ENCODE measurements around the gene CLCN5. TPM values are rescaled to one million over a fixed set of nuclear protein-coding genes. Genes with fewer than 3 reads are reported as not detected.

CLCN5 gene
- total RNA-seq, 1 experiment from 2014 or later: 25.9 TPM

DNA sequence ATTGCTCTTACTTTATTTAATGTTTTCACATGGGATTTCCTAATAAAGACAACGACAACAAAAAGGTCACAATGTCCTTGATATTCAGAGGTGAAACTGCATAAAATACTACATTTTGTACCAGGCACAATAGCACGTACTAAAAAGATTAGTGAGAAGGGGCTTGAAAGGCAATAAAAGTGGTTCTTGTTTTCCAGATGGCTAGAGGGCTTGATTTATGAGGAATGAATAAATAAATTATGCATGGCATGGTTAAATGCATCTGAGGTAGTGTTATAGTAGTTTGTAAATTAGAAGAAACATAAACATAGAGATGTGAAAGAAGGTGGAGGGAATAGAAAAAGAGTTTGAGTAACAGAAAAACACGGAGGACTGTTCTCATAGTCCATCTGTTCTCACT is 123.4 kb downstream of the CLCN5 start:
- DNase-seq (ENCODE audit: low read depth, low spot score): no peak
- in situ Hi-C loops (cut with HindIII; ENCODE audit: low pct_unique_long_range_greater_than_20kb, low sequenced_read_pairs): no loop called here

DNA sequence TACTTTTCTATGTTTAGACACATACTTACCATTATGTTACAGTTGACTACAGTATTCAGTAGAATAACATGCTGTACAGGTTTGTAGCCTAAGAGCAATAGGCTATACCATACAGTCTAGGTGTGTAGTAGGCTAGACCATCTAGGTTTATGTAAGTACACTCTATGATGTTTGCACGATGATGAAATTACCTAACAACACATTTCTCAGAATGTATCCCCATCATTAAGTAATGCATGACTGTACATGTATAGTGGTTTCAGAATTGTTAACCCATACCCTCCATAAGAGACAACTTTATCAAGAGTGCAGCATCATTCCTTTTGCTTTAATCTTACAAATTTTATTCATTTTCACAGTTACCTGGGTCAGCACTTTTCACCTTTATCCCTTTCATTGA is 126.8 kb downstream of the CLCN5 start:
- DNase-seq (ENCODE audit: low read depth, low spot score): no peak
- in situ Hi-C loops (cut with HindIII; ENCODE audit: low pct_unique_long_range_greater_than_20kb, low sequenced_read_pairs): no loop called here

DNA sequence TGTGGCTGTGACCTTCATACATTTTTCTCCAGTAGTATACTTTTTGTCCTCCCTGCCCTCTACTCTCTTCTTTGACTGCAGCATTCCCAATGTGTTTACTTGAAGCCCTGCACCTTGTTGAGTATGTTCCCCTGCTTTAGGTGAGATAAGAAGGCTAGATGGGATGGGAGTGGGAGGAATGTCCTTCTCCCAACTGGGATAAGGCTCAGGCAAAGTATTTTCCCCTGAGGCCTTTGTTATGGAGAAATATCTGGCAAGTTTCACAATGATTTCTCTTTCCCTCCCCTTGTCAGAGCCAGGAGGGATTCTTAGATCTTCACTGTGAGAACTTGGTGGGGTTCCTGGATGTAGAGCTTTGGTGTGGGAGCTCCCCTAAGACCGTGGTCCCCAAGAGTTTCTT is 131.8 kb downstream of the CLCN5 start:
- DNase-seq (ENCODE audit: low read depth, low spot score): no peak
- in situ Hi-C loops (cut with HindIII; ENCODE audit: low pct_unique_long_range_greater_than_20kb, low sequenced_read_pairs): no loop called here

DNA sequence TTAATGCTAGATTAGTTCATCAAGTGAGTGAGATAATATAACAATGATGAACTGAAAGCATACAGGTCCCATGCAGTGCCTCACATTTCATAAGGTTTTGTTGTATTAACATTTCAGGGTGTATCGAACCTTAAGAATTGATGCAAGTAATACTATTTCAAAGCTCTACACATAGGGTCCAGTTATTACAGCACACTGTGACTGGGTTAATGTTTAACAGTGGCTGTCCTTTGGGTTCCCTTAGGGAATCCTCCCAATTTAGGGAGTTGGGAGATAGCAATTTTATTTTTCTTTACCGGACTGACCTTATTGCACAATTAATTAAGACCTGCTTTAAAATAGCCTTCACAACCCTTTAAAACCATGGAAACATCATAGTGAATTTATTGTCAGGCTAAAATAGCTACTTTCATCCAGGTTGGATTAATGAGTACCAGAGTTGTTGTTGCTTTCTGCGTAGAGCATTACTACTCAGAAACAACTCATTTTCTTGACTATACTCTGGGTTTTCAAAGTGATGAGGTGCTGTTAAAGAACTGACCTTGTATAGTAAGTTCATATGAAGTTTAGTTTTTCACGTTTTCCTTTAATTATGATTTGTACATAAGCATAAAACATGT is 144.0 kb downstream of the CLCN5 start:
- no peak for DNase-seq (ENCODE audit: low read depth, low spot score)
- in situ Hi-C loops (cut with HindIII; ENCODE audit: low pct_unique_long_range_greater_than_20kb, low sequenced_read_pairs): no loop called here

DNA sequence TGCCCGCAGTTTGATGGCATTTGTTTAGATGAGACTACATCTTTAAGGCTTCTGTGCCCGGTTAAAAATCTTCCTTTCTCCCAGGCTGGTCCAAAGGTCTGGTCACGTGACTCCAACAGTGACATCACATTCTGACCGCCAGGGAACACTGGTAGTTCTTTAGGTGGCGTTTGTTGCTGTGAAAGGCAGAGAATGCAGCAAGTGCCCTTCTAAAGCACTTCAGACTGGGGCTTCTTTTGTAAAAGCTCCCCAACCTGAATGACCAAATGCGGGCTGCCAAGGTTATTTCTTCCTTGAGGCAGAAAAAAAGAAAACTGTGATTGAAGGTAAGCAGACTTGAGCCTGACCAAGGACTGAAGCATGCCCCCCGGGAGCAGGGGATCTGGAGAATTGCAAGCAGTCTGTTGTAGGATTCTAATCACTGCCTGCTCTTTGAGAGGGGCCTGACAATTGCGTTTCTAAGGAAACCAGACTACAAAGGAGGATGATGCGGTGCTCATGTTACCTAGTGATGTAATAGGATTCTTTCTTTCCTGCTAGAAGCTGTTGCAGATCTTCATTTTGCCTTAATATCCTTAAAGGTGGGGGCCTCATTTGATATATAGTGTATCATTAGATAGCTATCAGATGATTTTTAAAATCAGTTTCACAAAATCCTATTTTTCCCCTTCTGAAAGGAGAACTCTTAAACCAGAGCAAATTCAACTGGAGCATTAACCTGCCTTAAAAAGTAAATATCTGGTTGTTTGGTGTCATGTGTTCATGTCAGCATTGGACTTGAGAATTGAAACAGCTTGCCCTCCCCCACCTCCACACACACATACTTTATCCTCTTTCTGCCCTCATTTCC is 145.3 kb downstream of the CLCN5 start:
- DNase-seq (ENCODE audit: low read depth, low spot score): peak; percentile 19
- in situ Hi-C loops (cut with HindIII; ENCODE audit: low pct_unique_long_range_greater_than_20kb, low sequenced_read_pairs): no loop called here

DNA sequence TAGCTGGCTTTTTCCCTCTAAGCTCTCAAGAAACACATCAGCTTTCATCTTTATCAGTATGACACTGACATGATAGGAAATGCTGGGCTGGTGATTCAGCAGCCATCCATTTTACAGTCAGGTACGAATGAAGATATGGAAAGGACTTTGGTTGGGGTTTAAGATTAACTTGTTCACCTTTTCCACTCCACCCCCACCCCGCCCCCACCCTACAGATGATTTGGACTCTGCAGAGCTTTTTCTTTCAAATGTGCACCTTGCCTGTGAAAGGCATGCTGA is 145.8 kb downstream of the CLCN5 start:
- in situ Hi-C loops (cut with HindIII; ENCODE audit: low pct_unique_long_range_greater_than_20kb, low sequenced_read_pairs): no loop called here

DNA sequence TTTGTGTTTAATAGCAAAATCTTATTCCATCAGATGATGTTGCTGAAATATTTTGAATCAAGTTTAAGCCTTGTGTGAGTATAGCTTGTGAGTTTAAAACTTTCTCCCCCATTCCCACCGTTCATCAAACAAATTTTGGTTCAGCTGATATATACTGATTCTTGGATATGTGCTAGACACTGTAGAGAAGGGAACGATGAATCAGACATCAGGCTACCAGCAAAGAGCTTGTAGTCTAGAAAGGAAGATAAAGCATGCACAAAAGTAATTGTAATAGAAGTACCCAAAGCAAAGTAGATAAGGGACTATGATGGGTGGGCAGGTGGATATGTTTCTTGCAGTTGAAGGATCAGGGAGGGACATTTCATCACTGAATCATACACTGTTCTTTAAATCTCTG is 146.5 kb downstream of the CLCN5 start:
- no peak for DNase-seq (ENCODE audit: low read depth, low spot score)
- in situ Hi-C loops (cut with HindIII; ENCODE audit: low pct_unique_long_range_greater_than_20kb, low sequenced_read_pairs): no loop called here

More for the DNA sequence above, 145.8 kb downstream of the CLCN5 start:
- DNase-seq (ENCODE audit: low read depth, low spot score): no peak

DNA sequence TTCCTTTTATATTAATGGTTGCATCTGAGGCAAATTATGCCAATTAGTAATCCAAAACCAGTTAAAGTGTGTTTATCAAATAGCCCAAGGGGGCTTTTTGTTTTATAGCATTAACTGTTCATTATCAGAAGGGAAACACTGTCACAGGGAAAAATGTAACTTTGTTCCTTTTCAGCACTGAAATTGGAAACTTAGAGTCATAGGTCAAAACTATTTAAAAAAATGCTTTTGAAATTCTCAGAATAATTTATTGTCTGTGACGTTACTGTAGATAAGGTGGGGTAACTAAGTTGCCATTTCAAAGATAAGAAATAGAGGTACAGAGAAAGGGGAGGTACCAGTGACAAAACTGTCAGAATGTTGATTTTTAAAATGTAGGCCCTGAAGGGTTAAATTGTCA is 149.1 kb downstream of the CLCN5 start:
- in situ Hi-C loops (cut with HindIII; ENCODE audit: low pct_unique_long_range_greater_than_20kb, low sequenced_read_pairs): no loop called here
- DNase-seq (ENCODE audit: low read depth, low spot score): no peak

DNA sequence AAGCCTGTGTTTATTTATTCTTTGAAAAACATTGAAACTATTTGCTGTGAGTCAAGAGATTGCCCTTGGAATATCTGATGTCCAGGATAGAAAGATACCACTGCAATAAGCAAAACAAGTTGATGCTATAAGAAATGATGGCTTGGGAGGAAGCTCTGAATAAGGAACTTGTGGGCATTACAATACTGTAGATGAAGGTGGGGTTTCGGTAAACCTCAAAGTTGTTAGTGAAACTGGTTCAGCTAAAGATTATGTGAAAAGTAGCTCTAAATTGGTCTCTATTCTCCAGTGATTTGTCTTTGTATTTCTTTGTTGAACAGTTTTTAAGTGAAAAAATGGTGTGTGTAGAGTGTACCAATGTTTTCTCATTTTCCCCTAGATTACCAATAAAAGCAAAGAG is 149.7 kb downstream of the CLCN5 start:
- in situ Hi-C loops (cut with HindIII; ENCODE audit: low pct_unique_long_range_greater_than_20kb, low sequenced_read_pairs): no loop called here
- DNase-seq (ENCODE audit: low read depth, low spot score): no peak

DNA sequence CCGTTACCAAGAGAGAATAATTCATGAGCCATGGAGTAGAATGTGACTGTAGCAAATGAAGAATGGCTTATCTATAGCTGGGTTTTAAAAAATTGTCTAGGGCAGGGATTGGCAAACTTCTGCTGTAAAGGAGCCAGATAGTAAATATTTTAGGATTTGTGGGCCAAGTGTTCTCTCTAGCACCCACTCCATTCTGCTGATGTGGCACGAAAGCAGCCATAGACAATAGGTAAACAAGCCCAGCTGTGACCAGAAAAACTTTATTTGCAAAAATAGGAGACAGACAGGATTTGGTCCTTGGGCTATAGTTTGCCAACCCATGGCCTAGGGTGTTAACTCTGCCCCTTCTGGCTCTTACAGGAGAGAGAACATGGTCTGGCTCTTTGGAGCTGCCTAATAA is 151.2 kb downstream of the CLCN5 start:
- in situ Hi-C loops (cut with HindIII; ENCODE audit: low pct_unique_long_range_greater_than_20kb, low sequenced_read_pairs): no loop called here
- DNase-seq (ENCODE audit: low read depth, low spot score): no peak

DNA sequence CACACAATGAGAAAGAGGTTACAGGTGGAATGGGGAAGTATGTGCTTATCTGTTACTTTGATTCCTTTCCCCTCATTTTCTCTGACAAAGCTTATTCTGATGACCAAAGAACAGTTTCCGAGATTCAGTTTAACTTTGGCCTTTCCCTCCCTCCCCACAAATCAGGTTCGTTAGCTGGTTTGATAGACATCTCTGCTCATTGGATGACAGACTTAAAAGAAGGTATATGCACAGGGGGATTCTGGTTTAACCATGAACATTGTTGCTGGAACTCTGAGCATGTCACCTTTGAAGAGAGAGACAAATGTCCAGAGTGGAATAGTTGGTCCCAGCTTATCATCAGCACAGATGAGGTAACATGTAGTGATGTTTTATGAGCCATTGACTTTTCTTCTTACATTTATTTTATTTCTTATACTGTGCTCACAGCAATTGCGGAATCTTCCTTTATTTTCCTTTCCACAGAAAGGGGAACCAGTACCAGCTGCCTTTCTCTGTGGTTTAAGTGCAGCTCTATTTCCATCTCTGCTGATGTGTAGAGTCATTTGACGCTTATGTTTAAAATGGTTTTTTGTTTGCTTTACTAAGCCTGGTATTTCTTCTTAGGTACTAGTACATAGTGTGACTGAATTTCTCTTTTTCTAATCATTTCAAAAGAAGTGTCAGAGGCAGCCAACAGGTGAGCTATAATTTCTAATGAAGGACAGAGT is 153.4 kb downstream of the CLCN5 start:
- in situ Hi-C loops (cut with HindIII; ENCODE audit: low pct_unique_long_range_greater_than_20kb, low sequenced_read_pairs): no loop called here
- DNase-seq (ENCODE audit: low read depth, low spot score): no peak

DNA sequence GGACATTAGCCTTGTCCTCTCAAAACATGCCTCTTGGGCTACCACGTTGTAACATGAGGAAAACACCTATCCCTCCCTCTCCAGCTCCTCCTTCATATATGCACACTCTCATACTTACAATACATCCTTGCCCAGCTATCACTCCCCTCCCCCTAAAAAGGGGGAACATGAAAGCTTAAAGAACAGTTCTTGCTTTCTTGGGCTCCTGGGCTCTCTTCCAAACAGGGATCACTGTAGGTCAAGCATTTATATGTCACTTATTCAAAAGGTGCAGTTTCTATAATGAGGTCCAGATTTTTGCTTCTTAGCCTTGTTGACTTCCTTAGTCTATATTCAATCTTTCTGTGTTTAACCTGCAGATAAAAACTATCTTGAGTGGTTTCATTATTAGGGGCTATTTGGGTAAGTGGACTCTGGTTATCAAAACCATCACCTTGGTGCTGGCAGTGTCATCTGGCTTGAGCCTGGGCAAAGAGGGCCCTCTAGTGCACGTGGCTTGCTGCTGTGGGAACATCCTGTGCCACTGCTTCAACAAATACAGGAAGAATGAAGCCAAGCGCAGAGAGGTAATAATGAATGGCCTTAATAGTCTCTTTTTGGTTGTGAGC is 159.0 kb downstream of the CLCN5 start:
- DNase-seq (ENCODE audit: low read depth, low spot score): peak; percentile 48
- in situ Hi-C loops (cut with HindIII; ENCODE audit: low pct_unique_long_range_greater_than_20kb, low sequenced_read_pairs): no loop called here

DNA sequence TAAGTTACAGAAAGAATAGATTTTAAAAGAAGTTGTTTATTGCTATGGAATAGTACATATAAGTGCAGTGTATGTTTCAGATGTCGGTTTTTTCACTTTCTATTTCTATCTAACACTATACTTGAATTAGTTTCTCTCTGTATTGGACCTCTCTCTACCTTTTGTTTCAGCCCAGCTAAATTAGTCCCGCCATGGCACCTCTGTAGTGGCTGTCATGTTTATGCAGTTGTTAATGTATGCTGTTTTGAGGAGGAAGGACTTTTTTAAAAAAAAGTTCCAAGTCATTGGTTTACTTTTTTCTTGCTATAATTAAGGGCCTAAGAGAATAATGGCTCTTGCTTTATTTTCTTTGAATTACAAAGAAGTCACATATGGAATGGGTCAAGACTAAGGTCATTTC is 160.3 kb downstream of the CLCN5 start:
- no peak for DNase-seq (ENCODE audit: low read depth, low spot score)
- in situ Hi-C loops (cut with HindIII; ENCODE audit: low pct_unique_long_range_greater_than_20kb, low sequenced_read_pairs): no loop called here

DNA sequence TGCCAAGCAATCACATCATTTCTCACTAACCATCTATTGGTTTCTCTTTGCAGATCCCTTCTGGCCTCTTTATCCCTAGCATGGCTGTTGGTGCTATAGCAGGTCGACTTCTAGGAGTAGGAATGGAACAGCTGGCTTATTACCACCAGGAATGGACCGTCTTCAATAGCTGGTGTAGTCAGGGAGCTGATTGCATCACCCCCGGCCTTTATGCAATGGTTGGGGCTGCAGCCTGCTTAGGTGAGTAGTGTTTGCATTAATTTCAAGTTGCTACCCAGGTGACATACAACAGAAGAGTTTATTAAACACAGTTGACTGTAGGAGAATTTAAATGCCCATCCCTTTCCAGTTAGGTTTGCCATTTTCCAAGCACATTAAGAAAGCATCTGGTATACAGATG is 166.2 kb downstream of the CLCN5 start:
- in situ Hi-C loops (cut with HindIII; ENCODE audit: low pct_unique_long_range_greater_than_20kb, low sequenced_read_pairs): no loop called here
- no peak for DNase-seq (ENCODE audit: low read depth, low spot score)

DNA sequence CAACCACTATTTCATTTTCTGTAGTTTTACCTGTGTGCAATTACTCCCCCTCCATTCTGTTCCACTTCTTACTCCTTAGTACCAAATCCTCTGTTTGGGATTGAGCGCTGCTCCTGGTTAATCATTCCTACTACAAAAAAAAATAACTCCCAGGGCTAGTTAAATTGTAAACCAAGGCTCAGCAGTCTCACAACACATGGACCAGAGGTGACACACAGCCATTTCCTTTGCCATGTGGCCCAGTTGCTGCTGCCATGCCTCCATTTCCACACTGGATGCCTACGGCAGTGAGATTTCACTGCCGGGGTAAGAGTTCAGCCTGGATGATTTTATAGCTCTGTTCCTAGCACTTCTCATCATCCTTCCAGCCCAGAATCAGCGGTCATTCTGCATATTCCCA is 171.2 kb downstream of the CLCN5 start:
- in situ Hi-C loops (cut with HindIII; ENCODE audit: low pct_unique_long_range_greater_than_20kb, low sequenced_read_pairs): no loop called here
- no peak for DNase-seq (ENCODE audit: low read depth, low spot score)

DNA sequence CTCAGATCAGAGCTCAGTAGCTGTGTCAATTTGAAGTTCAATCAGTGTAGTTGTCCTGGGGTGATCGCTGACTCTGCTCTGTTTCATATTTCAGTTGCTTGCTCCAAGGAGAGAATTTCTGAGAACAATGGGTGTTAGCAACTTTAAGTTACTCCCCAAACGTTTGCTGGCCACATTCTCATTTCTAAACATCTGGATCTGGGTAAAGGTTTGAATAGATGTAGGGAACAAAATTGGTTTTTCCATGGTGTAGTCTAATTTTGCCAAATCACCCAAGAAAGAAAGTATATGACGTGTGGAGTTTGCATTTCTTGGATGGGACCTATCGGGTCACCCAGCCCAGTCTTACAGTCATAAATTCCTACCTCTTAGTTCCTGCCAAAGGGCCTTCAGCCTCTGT is 174.7 kb downstream of the CLCN5 start:
- DNase-seq (ENCODE audit: low read depth, low spot score): no peak
- in situ Hi-C loops (cut with HindIII; ENCODE audit: low pct_unique_long_range_greater_than_20kb, low sequenced_read_pairs): no loop called here

DNA sequence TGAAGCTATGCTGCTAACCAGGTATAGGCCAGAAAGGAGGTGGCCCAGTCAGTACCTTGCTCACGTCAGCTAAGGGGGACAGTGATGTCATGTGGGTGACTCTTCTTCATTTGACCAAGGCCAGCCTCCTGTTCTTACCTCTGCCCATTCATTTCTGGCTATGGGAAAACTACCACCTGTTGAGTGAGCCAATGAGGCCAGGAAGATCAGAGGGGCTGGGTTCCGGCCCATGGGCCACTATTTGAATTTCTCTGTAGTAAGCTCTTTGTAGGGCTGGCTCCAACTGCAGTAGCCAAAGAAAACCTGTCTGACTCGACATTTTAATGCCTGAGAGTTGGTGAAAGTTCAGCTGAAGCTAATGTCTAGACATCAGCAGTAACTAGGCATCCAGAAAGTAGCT is 175.8 kb downstream of the CLCN5 start:
- in situ Hi-C loops (cut with HindIII; ENCODE audit: low pct_unique_long_range_greater_than_20kb, low sequenced_read_pairs): no loop called here
- no peak for DNase-seq (ENCODE audit: low read depth, low spot score)

DNA sequence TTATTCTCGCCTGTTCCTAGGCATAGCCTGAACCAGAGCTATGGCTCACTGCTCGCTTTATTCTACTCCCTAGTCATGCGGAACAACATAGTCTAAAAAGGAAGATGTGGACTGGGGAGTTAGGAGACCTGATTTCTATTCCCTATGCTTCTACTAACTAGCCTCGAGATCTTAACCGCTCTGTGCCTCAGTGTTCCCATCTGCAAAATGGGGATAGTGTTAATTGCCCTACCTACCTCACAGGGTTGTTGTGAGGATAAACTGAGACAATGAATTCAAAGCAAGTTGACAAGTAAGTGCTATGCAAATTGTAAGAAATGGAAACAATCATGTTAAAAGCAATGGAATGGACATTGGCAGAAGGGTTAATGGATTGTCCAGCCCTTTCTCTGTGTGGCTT is 176.4 kb downstream of the CLCN5 start:
- in situ Hi-C loops (cut with HindIII; ENCODE audit: low pct_unique_long_range_greater_than_20kb, low sequenced_read_pairs): no loop called here

DNA sequence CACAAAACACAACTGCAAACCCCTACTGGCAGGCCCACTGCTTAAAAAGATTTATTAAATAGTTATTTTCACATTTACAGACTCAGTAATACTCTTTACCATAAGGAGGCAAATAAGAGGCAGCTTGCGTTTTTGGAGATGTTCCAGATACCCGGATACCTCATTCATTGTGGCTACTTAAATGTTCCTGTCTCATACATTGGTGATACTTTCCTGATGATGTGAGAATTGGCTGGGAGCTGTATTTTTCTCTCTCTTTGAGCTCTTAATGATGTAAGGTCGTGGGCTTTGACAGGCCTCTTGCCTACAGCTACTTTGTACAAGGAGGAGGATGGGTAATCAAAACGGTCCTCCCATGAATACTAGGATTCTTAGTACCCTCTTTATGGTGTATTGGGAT is 176.9 kb downstream of the CLCN5 start:
- in situ Hi-C loops (cut with HindIII; ENCODE audit: low pct_unique_long_range_greater_than_20kb, low sequenced_read_pairs): no loop called here
- DNase-seq (ENCODE audit: low read depth, low spot score): no peak

More for the DNA sequence above, 176.4 kb downstream of the CLCN5 start:
- no peak for DNase-seq (ENCODE audit: low read depth, low spot score)
